ENCODE results near the gene GDF10. TPM values are rescaled to one million over a fixed set of nuclear protein-coding genes. Genes with fewer than 3 reads are reported as not detected.

The GDF10 gene
- total RNA-seq, 2 experiments from 2014 or later: 0.30 to 0.32 TPM

DNA sequence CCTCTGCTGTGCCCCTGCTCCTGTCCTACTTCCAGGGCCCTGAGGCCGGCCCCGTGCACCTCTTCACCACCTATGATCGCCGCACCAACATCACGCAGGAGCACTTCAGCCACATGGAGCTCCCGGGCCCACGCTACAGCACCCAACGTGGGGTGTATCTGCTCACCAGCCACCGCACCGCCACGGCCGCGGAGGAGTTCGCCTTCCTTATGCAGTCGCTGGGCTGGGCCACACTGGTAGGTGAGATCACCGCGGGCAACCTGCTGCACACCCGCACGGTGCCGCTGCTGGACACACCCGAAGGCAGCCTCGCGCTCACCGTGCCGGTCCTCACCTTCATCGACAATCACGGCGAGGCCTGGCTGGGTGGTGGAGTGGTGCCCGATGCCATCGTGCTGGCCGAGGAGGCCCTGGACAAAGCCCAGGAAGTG is 50.0 kb downstream of the GDF10 start:
- intact Hi-C loops (cut with DNase I, micrococcal nuclease): no loop called here
- Mint-ChIP-seq H3K9me3 (ENCODE audit: low read depth) (no peaks in the 10 kb centered on the region), H3K27ac (no peak overlapping the region), H3K36me3 (ENCODE audit: low read depth) (no peaks in the 10 kb centered on the region), H3K27me3 (no peaks in the 10 kb centered on the region), H3K4me1 (no peaks in the 10 kb centered on the region), H3K4me3 (no peak overlapping the region)
- no peak for DNase-seq
- ChIA-PET CTCF (no interaction called here), POLR2A (no interaction called here)
- ATAC-seq: no peak

DNA sequence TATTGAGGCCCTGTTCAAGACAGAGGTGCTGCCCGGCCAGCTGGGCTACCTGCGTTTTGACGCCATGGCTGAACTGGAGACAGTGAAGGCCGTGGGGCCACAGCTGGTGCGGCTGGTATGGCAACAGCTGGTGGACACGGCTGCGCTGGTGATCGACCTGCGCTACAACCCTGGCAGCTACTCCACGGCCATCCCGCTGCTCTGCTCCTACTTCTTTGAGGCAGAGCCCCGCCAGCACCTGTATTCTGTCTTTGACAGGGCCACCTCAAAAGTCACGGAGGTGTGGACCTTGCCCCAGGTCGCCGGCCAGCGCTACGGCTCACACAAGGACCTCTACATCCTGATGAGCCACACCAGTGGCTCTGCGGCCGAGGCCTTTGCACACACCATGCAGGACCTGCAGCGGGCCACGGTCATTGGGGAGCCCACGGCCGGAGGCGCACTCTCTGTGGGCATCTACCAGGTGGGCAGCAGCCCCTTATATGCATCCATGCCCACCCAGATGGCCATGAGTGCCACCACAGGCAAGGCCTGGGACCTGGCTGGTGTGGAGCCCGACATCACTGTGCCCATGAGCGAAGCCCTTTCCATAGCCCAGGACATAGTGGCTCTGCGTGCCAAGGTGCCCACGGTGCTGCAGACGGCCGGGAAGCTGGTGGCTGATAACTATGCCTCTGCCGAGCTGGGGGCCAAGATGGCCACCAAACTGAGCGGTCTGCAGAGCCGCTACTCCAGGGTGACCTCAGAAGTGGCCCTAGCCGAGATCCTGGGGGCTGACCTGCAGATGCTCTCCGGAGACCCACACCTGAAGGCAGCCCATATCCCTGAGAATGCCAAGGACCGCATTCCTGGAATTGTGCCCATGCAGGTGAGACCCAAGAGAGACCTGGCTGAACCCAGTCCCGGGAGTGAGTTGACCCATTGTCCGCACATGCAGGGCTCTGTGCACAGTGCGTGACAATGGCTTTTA is 51.0 kb downstream of the GDF10 start:
- Mint-ChIP-seq H3K9me3 (ENCODE audit: low read depth) (no peaks in the 10 kb centered on the region), H3K27ac (no peak overlapping the region)
- ATAC-seq: no peak

DNA sequence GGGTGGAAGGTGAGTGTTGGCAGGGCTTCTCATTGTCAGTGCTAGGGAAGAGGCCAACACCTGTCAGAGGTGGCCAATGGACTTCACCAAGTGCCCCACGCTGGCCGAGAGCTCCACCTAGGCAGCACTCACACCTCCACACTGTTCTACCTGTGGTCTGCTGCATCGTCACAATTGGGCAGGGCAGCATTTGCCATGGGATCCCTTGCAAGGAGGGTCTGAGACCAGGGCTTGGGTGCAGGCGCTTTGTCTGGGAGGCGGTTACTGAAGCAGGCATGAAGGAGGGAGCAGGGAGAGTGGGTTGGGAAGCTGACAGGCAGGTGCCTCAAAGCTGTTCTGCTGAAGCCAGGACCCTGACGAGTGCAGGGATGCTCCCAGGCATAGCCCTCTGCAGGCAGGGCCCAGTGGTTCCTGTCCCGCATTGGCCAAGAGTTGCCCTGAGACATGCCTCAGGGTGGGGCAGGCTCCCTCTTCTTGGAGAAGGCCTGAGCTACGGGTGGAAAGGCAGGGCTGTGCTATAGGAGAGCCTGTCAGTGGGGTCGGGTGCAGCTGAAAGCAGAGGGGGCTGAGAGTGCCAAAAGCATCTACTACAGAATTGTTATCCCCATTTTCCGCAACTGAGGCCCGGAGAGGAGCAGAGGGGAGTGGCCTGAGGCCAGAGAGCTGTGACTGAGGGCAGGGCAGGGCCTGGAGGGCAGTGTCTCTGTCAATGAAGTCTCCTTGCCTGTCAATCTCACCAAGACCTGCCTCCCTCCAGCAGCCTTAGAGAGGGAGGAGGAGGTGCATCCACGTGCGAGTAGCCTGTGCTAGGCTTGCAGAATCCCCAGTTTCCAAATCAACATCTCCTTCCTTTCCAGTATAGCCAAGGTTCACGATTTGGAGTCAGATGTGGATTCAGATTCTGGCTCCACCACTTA is 52.2 kb downstream of the GDF10 start:
- no peak overlapping the region for H3K27ac Mint-ChIP-seq
- H3K4me3 Mint-ChIP-seq: no peak overlapping the region
- DNase-seq (no peak), ATAC-seq (no peak)
- intact Hi-C loops (cut with DNase I, micrococcal nuclease): no loop called here
- ChIA-PET POLR2A (no interaction called here), CTCF (interaction anchor here (0.6 to 1.8 kb wide), 3 partner anchors 11 to 327 kb away, joined by 4 to 8 read pairs (median 5); no protein-coding TSS in a partner anchor)
- H3K27me3 Mint-ChIP-seq: no peaks in the 10 kb centered on the region
- no peaks in the 10 kb centered on the region for H3K4me1 Mint-ChIP-seq
- H3K9me3 Mint-ChIP-seq (ENCODE audit: low read depth): no peaks in the 10 kb centered on the region
- H3K36me3 Mint-ChIP-seq (ENCODE audit: low read depth): no peaks in the 10 kb centered on the region

More for the DNA sequence above, 51.0 kb downstream of the GDF10 start:
- ChIA-PET CTCF (no interaction called here), POLR2A (no interaction called here)
- Mint-ChIP-seq H3K4me3 (no peak overlapping the region), H3K36me3 (ENCODE audit: low read depth) (no peaks in the 10 kb centered on the region), H3K27me3 (no peaks in the 10 kb centered on the region), H3K4me1 (no peaks in the 10 kb centered on the region)
- no peak for DNase-seq
- intact Hi-C loops (cut with DNase I, micrococcal nuclease): no loop called here

DNA sequence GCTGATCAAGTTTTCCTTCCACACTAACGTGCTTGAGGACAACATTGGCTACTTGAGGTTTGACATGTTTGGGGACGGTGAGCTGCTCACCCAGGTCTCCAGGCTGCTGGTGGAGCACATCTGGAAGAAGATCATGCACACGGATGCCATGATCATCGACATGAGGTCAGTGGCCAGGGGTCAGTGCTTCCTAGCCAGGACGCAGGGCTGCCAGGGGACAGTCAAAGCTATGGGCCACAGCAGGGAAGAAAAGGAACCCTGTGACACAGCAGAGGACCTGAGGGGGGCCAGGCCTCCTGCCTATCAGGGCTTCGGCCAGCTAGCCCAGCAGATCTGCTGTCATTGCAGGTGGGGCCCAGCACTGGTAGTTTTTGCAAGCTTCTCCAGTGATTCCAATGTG is 53.4 kb downstream of the GDF10 start:
- intact Hi-C loops (cut with DNase I, micrococcal nuclease): no loop called here

DNA sequence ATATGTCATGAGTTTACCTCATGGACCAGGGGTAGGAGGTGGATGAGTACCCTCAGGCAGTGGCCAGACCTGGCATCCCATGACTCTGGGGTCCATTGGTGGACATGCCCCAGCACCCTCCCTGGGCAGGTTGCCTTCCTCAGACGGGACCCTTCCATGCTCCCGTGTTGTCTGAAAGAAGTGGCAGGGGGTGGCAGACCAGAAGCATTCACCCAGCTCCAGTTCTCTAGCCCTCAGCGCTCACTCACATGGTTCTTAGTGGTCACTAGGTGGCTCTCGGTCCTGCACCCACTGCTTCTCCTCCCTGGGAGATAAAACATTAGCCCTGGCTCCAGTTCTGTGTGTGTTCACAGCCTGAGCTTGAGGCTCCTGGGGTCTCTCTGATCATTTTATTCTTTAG is 54.2 kb downstream of the GDF10 start:
- no peaks in the 10 kb centered on the region for H3K27me3 Mint-ChIP-seq
- CTCF ChIA-PET: interaction anchor here (1.2 to 1.8 kb wide), 3 partner anchors 8 to 329 kb away, joined by 3 to 8 read pairs (median 5); no protein-coding TSS in a partner anchor
- POLR2A ChIA-PET: no interaction called here
- DNase-seq (no peak), ATAC-seq (no peak)
- H3K4me1 Mint-ChIP-seq: no peaks in the 10 kb centered on the region
- no peak overlapping the region for H3K27ac Mint-ChIP-seq
- no peaks in the 10 kb centered on the region for H3K36me3 Mint-ChIP-seq (ENCODE audit: low read depth)
- no peak overlapping the region for H3K4me3 Mint-ChIP-seq
- intact Hi-C loops (cut with DNase I, micrococcal nuclease): no loop called here
- H3K9me3 Mint-ChIP-seq (ENCODE audit: low read depth): no peaks in the 10 kb centered on the region

More for the DNA sequence above, 53.4 kb downstream of the GDF10 start:
- no peak for ATAC-seq
- no peaks in the 10 kb centered on the region for H3K4me1 Mint-ChIP-seq
- H3K27ac Mint-ChIP-seq: no peak overlapping the region
- DNase-seq: no peak
- no peaks in the 10 kb centered on the region for H3K36me3 Mint-ChIP-seq (ENCODE audit: low read depth)
- H3K4me3 Mint-ChIP-seq: no peak overlapping the region
- H3K9me3 Mint-ChIP-seq (ENCODE audit: low read depth): no peaks in the 10 kb centered on the region
- no peaks in the 10 kb centered on the region for H3K27me3 Mint-ChIP-seq
- ChIA-PET CTCF (interaction anchor here (1.2 to 1.8 kb wide), 3 partner anchors 9 to 328 kb away, joined by 3 to 8 read pairs (median 5); no protein-coding TSS in a partner anchor), POLR2A (no interaction called here)

DNA sequence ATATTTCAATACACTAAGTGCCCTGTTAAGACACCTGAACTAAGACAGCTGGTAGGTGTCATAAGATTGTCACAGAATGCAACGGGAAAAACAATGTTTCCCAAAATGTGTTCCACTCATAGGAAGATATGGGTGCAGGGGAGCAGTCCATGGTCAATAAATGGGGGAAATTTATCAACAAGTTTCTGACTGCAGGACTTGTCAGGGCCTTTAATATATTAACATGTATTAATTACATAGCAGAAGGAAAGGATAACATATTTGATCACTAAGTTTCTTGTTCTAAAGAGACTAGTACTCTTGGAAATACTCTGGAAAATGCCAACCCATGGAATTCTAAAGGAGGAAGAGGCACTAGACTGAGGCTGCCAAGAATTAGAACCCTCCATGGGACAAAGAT is 54.9 kb downstream of the GDF10 start:
- Mint-ChIP-seq H3K27me3 (no peaks in the 10 kb centered on the region), H3K4me1 (no peaks in the 10 kb centered on the region), H3K4me3 (no peak overlapping the region), H3K36me3 (ENCODE audit: low read depth) (no peaks in the 10 kb centered on the region), H3K9me3 (ENCODE audit: low read depth) (no peaks in the 10 kb centered on the region), H3K27ac (no peak overlapping the region)
- ChIA-PET POLR2A (no interaction called here), CTCF (no interaction called here)
- intact Hi-C loops (cut with DNase I, micrococcal nuclease): no loop called here
- DNase-seq (no peak), ATAC-seq (no peak)

DNA sequence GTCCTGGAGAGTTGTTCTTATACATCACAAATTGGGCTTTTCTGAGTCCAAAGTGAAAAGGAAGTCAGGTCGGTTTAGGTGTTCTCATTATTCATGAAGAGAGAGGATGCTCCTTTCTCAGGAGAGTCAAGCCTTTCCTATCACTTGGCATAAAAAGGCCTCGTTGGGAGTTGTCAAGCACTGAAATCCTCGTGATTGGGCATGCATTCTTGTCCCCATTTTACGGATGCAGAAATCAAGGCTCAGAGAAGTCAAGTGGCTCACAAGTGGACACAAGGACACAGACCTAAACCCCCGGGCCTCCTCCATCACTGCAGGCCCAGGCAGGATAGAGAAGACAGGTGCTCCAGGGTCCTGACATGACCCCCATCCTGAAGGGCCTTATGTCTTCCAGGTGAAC is 56.7 kb downstream of the GDF10 start:
- intact Hi-C loops (cut with DNase I, micrococcal nuclease): no loop called here
- ChIA-PET CTCF (interaction anchor here (1.0 kb wide), 1 partner anchor 16 kb away, joined by 3 read pairs; no protein-coding TSS in a partner anchor), POLR2A (no interaction called here)
- no peaks in the 10 kb centered on the region for H3K4me1 Mint-ChIP-seq
- H3K27me3 Mint-ChIP-seq: no peaks in the 10 kb centered on the region
- DNase-seq (no peak), ATAC-seq (no peak)
- H3K4me3 Mint-ChIP-seq: no peak overlapping the region
- no peaks in the 10 kb centered on the region for H3K9me3 Mint-ChIP-seq (ENCODE audit: low read depth)
- no peak overlapping the region for H3K27ac Mint-ChIP-seq
- H3K36me3 Mint-ChIP-seq (ENCODE audit: low read depth): no peaks in the 10 kb centered on the region

DNA sequence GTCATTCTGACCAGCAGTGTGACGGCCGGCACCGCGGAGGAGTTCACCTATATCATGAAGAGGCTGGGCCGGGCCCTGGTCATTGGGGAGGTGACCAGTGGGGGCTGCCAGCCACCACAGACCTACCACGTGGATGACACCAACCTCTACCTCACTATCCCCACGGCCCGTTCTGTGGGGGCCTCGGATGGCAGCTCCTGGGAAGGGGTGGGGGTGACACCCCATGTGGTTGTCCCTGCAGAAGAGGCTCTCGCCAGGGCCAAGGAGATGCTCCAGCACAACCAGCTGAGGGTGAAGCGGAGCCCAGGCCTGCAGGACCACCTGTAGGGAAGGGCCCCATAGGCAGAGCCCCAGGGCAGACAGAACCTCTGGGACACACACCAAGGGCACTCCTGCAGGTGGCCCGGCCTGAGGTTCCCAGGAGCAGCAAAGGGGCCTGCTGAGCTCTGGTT is 57.2 kb downstream of the GDF10 start:
- ChIA-PET CTCF (interaction anchor here (1.2 kb wide), 1 partner anchor 17 kb away, joined by 3 read pairs; no protein-coding TSS in a partner anchor), POLR2A (no interaction called here)
- intact Hi-C loops (cut with DNase I, micrococcal nuclease): no loop called here
- H3K36me3 Mint-ChIP-seq (ENCODE audit: low read depth): no peaks in the 10 kb centered on the region
- no peaks in the 10 kb centered on the region for H3K27me3 Mint-ChIP-seq
- no peaks in the 10 kb centered on the region for H3K9me3 Mint-ChIP-seq (ENCODE audit: low read depth)
- no peak overlapping the region for H3K27ac Mint-ChIP-seq
- H3K4me1 Mint-ChIP-seq: no peaks in the 10 kb centered on the region
- ATAC-seq: no peak
- no peak for DNase-seq
- H3K4me3 Mint-ChIP-seq: no peak overlapping the region

DNA sequence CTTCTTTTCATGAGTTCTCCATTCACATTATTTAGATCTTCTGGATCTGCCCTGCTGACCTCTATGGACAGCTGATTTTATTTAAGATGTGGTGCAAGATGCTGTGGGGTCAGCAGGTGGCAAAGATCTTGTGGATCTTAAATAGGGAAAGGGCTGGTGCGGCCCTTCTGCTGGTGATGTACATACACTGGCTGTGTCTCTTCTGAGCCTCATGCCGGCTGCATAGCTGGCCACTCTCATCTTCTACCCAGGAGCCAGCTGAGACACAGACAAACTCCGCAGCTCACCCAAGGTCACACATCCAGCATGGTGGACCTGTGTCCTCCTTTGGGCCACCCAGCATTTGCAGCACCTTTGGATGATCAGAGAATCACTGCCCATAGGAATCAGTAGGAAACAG is 57.9 kb downstream of the GDF10 start:
- Mint-ChIP-seq H3K27ac (no peak overlapping the region), H3K27me3 (no peaks in the 10 kb centered on the region), H3K9me3 (ENCODE audit: low read depth) (no peaks in the 10 kb centered on the region), H3K36me3 (ENCODE audit: low read depth) (no peaks in the 10 kb centered on the region), H3K4me3 (no peak overlapping the region), H3K4me1 (no peaks in the 10 kb centered on the region)
- DNase-seq: no peak
- CTCF ChIA-PET: interaction anchor here (0.6 to 1.2 kb wide), 2 partner anchors 17 to 335 kb away, joined by 3 read pairs; no protein-coding TSS in a partner anchor
- POLR2A ChIA-PET: no interaction called here
- intact Hi-C loops (cut with DNase I, micrococcal nuclease): no loop called here
- ATAC-seq: no peak

DNA sequence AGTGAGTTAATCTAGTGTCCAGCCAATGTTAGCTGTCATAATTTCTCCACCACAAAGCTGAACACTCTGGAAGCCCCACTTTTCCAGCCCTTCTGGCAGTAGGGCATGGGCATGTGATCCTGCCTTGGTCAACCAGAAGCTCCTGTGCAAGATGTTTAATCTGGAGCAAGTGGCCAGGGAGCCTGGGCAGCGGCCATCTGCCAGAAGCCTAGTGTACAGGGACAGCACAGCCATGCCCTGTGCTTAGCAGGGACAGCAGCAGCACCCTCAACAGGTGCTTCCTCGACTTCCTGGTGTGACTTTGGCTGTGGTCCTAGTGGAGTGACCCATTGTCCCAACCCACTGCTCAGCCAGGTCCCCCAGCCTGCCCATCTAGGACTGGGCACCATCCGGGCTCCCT is 58.5 kb downstream of the GDF10 start:
- POLR2A ChIA-PET: no interaction called here

DNA sequence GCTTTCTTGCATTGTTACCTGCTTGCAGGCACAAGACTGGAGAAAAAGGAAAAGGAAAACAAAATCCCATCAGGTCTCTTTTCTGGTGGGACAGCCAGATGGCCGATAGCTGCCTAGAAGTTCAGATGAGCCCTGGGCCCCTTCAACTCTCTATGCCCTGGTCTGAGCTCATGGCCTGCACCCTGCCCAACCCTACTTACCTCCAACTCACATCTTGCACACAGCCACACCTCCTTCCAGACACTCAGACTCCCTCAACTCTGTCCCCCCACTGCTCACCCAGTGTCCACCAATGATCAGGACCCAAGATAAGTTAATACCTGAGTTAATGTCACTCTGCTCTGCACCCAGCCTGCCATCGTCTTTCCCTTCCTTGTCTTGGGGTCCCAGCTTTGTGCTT is 59.1 kb downstream of the GDF10 start:
- Mint-ChIP-seq H3K27me3 (no peaks in the 10 kb centered on the region), H3K4me1 (no peaks in the 10 kb centered on the region), H3K4me3 (no peak overlapping the region), H3K36me3 (ENCODE audit: low read depth) (no peaks in the 10 kb centered on the region), H3K9me3 (ENCODE audit: low read depth) (no peaks in the 10 kb centered on the region), H3K27ac (no peak overlapping the region)
- DNase-seq (no peak), ATAC-seq (no peak)
- intact Hi-C loops (cut with DNase I, micrococcal nuclease): no loop called here
- CTCF ChIA-PET: interaction anchor here (0.9 to 1.2 kb wide), 2 partner anchors 9 to 19 kb away, joined by 3 read pairs; no protein-coding TSS in a partner anchor
- POLR2A ChIA-PET: no interaction called here

More for the DNA sequence above, 58.5 kb downstream of the GDF10 start:
- Mint-ChIP-seq H3K27ac (no peak overlapping the region), H3K9me3 (ENCODE audit: low read depth) (no peaks in the 10 kb centered on the region), H3K36me3 (ENCODE audit: low read depth) (no peaks in the 10 kb centered on the region), H3K27me3 (no peaks in the 10 kb centered on the region), H3K4me3 (no peak overlapping the region), H3K4me1 (no peaks in the 10 kb centered on the region)
- DNase-seq (no peak), ATAC-seq (no peak)
- CTCF ChIA-PET: interaction anchor here (0.9 to 1.2 kb wide), 3 partner anchors 9 to 18 kb away, joined by 3 read pairs; no protein-coding TSS in a partner anchor
- intact Hi-C loops (cut with DNase I, micrococcal nuclease): no loop called here

Measured in activated CD4-positive, alpha-beta T cell treated with anti-CD3 and anti-CD28 coated beads for 36 hours (primary cell).